GM21825 (cell line): Measurements from ENCODE around the gene TMEM135.
"Not testable (repeated sequence)": the region's sequence is repeated elsewhere in the genome, so short reads cannot be mapped to it uniquely, and the experiment has no call there.

ENCODE experiments used
- ATAC-seq: cut with Tn5 transposase; IDR thresholded peaks from one replicate; pipeline ENCODE4 v1.9.1; 2021; ENCODE audit warnings: mild to moderate bottlenecking, moderate library complexity; ENCODE audit not compliant: unreplicated experiment

TMEM135 gene

DNA sequence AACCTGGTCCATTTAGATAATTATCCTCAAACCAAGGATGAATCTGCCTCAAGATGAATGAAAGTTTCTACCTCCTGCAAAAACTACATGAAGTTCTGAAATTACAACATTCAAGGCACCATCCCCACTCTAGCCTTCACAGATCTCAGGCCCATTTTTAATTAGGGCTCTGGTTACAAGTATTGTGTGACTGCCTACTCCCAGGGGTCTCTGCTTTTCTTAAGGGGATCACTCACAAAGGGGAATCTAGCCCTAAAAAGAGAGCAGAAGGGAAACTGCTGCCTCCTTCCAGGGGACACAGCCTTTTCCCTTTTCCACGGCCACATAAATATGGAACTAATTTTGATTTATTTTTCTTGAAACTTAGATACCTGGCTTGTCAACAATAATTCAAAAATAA lies 17.4 kb upstream of the TMEM135 start:
- no peak for ATAC-seq

DNA sequence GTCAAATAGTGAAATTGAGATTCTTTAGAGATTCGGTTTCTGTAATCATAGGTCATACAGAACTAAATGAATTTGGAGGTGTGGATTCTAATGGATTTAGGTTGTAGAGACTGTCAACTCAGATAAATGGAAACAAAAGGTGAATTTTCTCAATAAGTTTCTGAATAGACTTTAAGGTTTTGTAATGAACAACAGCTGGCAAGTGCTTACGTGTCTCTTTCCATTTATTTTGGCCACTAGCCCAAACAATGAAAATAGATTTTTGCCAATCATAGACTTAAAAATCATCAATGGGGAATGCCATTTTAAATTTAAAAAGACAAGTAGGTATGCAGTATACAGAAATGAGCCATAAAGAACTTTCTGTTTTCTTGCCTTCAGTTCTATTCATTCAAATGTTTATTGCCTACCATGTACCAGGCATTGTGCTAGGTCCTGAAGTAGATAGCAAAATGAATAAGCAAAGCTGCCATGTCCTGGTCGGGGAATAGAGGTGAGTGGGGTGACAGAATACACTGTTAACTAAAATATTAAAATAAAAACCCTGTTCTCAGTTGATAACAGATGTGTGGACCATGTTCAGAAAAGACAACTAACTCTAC lies 16.9 kb upstream of the TMEM135 start:
- ATAC-seq, result no peak

DNA sequence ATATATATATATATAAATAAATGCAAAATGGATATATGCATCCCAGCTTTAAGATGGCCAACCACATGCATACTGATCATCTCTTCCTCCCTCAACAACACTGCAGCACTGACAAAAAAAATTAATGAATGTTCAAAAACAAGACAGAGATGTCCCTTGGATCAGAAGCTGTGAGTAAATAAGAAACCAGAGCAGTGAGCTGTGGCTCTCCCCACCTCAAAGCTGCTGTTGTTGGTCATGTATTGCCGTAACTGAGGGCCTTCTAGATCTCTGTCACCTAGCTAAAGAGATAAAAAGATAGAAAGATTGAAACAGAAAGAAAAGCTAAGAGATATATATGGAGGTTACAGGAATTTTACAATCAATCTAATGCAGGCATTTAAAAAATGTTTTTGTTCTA lies 15.5 kb upstream of the TMEM135 start:
- ATAC-seq, result peak; percentile 43

DNA sequence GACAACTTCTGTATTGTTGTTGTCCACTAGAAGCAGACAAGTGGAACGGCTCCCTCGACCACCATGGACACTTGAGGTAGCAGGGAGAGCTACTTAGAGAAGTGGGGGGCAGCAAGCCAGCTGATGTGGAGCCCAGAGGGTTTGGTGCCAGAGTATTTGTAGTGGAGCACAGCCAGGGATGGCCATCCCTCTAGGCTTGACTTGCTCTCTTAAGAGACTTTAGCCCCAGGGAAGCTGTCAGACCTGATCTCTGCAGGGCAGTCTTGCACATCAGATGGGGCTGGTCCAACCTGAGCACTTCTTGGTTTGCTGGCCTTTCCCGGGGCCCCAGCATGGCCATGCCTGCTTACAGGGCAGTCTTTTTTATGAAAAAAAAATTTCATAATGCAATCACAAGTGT lies 15.0 kb upstream of the TMEM135 start:
- ATAC-seq, result no peak

DNA sequence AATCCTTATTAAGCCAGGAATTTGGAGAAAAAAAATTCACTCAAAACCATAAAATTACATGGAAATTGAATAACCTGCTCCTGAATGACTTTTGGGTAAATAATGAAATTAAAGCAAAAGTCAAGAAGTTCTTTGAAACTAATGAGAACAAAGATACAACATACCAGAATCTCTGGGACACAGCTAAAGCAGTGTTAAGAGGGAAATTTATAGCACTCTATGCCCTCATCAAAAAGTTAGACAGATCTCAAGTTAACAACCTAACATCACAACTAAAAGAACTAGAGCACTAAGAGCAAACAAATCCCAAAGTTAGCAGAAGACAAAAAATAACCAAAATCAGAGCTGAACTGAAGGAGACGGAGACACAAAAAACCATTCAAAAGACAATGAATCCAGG lies 11.3 kb upstream of the TMEM135 start:
- ATAC-seq, result not testable (repeated sequence)

DNA sequence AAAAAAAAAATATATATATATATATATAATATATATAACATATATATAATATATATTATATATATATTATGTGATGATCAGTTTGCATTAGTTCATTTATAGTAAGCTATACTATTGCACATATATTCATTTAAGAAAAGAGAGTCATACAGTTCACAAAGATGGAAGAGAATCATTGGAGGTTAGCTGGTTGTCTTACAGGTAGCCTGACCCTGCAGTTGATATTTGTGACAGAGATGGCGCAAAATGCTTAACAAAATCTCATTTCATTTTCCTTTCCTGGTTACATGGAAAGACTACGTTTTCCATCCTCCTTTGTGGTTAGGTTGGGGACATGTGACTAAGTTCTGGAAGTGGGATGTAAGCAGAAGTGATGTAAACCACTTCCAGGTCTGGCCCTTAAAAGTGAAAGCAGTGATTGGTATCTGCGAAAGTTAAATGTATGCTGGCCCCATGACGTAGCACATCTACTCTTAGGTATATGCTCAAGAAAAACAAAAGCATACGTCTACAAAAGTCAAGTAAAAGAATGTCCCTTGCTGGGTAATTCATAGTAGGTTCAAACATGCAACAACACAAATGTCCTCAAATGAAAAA lies 7.2 kb upstream of the TMEM135 start:
- ATAC-seq, result no peak

DNA sequence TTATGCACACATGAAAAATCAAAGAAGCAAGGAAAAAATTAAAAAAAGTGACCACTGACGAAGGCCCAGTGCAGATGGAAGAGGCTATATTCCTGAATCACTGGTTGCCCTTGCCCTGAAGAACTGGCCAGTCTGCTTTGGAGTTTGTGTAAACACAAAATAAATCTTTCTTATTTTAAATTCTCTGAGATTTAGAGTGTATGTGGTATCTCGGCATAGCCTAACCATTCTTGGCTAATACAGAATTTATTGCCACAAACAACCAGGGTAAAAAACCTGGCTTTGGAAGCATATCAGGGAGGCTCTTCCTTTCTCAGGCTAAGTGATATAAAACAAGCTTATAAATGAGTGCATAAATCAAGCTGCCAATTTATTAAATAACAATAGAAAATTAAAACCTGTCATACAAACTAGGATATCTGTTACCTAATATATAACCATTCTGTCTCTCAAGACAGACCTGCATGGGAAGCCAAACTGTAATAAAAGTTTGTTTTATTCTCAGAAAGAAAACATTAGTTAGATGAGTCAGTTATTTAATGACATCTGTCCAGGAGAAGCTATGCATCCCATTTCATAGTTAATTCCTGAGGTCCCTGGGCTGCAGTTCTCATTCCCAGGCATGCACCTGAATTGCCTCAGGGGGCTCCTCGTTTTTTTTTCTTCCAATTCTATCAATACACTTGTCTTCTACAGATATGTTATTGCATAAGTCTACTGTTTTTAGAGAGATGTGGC lies 6.1 kb upstream of the TMEM135 start:
- ATAC-seq, result no peak

DNA sequence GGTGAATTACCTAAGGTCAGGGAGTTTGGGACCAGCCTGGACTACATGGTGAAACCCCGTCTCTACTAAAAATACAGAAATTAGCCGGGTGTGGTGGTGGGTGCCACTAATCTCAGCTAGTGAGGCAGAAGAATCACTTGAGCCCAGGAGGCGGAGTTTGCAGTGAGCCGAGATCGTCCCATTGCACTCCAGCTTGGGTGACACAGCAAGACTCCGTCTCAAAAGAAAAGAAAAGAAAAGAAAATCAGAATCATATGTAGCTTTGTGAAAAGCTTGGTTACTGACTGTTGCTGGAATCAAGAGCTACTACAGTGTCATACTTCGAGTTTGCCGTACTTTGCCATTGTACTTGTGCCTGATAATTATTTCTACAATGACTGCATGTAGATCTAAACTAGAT lies 4.2 kb upstream of the TMEM135 start:
- ATAC-seq, result no peak

DNA sequence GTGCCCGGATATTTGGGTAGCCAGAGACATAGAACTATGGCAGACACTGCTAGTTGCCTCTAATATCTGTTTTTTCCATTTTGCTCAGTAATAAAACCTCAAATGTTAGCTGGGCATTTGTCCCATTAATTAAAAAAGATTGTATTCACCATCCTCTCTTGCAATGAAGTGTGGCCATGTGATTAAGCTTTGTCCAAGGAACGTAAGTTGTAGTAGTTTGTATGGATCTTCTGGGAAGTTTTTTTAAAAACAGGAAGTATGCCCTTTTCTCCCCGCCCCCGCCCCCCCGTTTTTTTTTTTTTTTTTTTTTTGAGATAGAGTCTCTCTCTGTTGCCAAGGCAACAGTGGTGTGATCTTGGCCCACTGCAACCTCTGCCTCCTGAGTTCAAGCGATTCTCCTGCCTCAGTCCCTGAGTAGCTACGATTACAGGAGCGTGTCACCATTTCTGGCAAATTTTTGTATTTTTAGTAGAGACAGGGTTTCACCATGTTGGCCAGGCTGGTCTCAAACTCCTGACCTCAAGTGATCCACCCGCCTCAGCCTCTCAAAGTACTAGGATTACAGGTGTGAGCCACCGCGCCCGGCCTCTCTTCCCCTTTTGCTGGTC lies 1.7 kb upstream of the TMEM135 start:
- no peak for ATAC-seq

DNA sequence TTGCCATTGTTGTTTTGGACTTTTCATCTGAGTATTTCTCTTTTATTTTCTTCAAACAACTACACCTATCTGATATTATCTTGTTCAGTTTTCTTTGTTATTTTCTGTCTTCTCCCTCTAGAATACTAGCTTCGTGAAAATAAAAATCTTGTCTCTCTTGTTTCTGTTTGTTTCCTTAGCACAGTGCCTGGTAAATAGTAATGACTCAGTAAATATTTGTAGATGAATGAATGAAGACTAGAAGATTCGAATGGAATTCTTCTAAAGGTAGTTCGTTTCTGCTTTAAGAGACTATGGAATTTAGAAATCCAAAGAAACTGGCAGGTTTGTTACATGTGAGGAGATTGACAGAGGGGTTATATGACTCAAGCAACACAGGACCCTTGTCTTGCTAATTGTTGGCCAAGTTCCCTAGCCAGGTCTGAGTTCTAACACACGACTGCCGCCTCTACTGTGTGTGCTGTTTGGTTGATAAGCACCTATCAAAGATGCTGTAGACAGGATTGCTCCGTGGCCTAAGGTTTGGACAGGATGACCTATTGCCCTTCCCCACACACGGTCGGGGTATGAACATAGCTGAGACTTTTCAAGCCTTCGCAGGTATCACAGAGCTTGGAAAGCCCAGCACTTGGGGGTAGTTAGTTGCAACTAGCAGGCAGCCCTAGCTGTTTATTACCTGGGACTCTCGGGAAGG lies 831 bp upstream of the TMEM135 start:
- peak; percentile 1 for ATAC-seq

DNA sequence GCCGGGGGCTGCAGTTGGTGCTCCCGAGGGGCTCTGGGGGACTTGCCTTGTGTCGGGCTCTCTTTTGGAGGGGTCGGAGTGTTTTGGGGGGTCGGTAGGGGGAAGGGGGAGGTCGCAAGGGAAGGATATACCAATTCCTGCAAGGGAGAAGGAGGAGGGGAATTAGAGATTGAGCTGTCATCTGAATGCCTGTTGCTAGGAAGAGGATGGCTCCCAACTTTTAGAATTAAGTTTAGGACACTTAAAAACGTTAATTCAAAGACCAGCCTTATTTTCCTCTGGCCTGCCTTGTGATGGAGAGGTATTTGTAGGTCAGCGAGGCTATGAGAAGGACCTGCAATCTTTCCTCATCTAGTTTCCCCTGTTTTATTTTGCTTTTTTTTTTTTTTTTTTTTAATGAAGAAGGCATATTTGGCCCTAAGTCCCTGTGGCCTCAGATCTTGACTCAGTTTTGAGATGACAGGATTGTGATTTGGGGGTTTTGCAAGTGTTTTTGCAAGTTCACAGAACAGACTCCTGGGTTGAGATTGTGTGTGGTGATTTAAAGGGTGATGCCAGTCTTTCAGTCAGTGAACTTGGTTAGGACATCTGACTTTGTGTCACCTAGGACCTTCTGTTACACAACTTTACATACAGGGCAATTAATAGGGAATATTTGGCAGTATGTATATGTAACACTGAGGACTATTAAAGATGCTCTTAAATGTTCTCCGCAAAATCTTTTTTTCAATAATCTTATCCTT lies 672 bp downstream of the TMEM135 start:
- no peak for ATAC-seq

DNA sequence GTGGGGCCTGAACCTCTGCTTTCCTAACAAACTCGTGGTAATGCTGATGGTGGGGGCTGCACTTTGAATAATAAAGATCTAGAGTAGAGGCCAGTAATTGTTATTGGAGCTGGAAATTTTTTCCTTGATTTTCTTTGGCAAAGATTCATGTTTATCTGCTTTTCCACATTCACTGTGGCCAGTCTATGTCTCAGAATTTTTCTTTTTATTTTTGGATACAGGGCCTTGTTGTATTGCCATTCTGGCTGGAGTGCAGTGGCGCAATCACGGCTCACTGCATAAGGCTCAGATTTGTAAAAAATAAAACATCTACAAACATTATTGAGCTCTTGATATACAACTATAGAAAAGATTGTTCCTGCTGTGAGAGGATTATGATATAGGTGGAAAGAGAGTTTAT lies 1.6 kb downstream of the TMEM135 start:
- no peak for ATAC-seq

DNA sequence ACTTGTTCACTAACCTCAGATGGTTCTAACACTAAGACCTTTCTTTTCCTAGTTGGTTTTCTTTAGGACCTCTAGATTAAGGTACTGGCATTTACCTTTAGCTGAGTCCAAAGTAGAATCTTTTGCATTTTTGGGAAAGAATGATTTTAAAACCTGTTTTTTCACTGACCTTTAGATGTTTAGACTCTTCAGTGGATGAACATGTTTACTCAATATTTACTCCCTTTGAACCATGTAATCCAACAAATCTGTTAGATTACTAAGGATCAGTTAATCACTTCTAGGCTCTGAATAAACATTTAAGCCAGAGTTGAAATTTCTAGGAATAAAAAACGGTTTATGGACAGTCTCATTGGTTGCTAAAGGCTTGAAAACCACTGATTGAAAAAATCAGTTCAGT lies 6.2 kb downstream of the TMEM135 start:
- no peak for ATAC-seq

DNA sequence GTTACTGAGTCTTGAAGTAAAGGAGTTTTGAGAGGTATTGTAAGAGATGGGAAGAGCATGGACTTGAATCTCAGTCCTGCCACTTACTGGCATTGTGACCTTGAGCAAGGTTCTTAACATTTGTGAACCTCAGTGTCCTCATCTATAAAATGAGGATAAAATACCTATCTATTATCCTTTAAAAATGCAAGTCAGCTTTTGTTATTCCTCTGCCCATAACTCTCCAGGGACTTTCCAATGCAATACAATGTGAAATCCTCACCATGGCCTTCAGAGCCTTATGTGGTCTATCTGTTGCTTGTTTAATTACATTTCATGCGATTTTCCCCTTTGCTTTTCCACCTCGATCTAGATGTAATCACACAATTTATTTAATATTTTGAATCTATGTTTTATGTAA lies 9.1 kb downstream of the TMEM135 start:
- ATAC-seq, result no peak

DNA sequence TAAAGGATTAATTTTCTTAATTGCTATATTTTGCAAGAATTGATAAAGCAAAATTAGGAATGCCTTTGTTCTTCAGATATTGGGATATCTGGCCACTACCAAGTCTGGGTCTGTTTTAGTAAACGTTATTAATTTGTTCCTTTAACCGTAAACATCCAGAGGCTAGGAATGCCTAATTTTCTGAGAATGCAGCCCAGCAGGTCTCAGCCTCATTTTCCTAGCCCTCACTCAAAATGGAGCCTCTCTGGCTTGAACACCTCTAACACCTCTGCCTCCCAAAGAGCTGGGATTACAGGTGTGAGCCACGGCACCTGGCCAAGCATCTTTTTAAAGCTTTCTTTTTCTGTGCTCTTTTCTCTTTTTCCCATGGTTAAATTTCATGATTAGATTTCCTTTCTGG lies 18.4 kb downstream of the TMEM135 start:
- no peak for ATAC-seq

DNA sequence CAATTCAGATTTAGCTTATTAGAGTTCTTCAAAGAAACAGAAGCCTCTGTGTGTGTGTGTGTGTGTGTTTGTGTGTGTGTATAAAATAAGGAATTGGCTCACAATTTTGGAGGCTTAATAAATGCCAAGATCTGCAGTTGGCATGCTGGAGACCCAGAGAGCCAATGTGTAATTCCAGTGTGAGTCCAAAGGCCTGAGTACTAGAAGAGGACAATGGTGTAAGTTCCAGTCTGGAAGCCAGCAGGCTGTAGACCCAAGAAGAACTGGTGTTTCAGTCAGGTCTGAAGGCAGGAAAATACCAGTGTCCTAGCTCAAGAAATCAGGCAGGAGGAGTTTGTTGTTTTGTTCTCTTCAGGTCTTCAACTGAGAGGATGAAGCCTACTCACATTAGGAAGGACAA lies 20.0 kb downstream of the TMEM135 start:
- ATAC-seq, result no peak

DNA sequence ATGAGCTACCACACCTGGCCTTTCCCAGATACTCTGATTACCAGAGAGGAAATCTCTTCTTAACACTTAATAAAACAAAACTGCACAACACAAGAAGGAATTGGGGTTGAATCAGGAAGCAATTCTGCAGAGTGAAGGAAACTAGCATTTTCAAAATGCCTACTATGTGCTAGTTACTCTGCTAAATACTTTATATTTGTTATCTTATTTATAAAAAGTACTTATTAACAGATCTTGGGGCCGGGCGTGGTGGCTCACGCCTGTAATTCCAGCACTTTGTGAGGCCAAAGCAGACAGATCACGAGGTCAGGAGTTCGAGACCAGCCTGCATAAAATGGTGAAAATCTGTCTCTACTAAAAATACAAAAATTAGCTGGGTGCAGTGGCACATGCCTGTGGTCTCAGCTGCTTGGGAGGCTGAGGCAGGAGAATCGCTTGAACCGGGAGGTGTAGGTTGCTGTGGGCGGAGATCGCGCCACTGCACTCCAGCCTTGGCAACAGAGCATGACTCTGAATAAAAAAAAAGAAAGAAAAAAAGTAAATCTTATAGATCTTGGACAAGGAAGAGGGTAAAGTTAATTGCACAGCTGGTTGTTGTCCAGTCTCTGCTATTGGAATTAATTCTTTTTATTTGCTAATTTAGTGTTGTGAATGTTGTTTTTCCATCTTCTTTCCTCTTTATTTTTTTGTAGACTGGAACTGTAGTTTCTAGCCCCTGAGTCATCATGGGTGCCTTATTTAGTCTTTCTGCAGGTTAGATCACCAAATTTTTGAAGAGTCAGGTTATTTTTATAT lies 22.1 kb downstream of the TMEM135 start:
- ATAC-seq, result no peak

DNA sequence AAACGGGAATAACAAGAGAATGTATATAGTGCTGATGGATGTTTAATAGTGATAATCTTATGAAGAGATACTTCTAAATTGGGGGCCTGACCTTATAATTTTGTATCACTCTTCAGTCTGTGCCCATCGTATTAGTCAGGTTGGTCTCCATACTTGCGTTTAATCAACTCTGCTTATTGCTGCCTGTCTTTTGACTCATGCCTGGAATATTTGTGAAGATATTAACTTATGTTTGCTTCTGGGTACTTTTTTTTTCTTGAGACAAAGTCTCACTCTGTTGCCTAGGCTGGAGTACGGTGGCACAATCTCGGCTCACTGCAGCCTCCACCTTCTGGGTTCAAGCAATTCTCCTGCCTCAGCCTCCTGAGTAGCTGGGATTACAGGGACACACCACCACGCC lies 24.0 kb downstream of the TMEM135 start:
- ATAC-seq, result no peak

DNA sequence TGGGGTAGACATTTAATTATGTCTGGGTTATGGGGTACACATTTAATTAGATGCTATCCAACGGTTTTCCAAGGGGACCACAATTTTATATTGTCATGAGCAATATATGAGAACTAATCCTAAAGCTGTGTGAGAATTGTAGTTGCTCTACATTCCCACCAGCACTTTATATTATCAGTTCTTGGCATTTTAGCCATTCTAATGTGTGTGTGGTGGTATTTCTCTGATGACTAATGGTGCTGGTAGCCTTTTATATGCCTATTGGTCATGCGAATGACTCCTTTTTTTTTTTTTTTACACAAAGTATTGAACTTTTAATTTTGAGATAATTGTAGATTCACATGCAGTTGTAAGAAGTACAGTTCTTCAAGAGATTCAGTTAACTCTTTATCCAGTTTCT lies 26.2 kb downstream of the TMEM135 start:
- no peak for ATAC-seq

DNA sequence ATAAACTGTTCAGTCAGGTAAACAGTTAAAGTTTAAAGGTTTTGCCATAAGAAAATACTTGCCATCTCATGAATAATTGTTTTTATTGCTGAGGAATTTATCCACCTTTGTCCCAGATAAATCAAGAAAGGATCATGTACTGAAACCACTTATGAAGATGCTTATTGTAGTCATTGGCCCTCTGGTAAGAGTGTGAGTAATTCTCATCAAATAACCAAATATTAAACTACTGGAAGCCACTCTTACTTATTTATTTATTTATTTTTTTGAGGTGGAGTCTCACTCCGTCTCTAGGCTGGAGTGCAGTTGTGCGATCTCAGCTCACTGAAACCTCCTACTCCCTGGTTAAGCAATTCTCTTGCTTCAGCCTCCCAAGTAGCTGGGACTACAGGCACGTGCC lies 35.1 kb downstream of the TMEM135 start:
- no peak for ATAC-seq
